Gastrocnemius medialis (tissue), 4 donors: ENCODE data around the gene PRDX5.

ENCODE experiments used
- POLR2A ChIP-seq, 2 donors: fragments of 450-650 bp; IDR thresholded peaks; one replicate each; pipeline ENCODE4 v1.6.1; 2017; ENCODE audit warnings: antibody characterized with exemption in 2 of 2, mild to moderate bottlenecking in 2 of 2, moderate library complexity in 2 of 2
- TF ChIP-seq, protein P1 (sequence below), 5 experiments: fragments of 450-650 bp in 3 of 5; fragments of 200-600 bp in 2 of 5; sonication (generic) in 2 of 5; IDR thresholded peaks in 4 of 5; conservative IDR thresholded peaks in 1 of 5; 1 replicate in 4 of 5; 2 replicates in 1 of 5; pipeline ENCODE4 v1.5.1; 2016 to 2019; ENCODE audit warnings: antibody characterized with exemption in 5 of 5, mild to moderate bottlenecking in 3 of 5, moderate library complexity in 3 of 5

DNA sequence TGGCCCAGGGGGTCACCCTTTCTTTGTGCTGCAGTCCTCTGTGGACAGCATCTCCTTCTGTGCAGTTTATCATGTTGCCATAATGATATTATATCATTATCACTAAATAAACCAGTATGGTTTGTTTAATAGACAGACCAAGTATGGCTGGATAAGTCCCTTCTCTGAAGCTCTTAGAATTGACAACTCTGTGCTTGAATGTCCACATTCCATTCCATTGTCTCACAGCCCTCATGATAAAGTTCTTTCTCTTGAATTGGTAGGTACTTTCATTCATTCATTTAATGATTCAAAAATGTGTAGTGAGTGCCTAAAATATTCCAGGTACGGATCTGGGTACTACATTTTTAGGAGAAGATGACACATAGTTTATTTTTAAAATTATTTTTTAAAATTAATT, 48.8 kb downstream of the PRDX5 start:
- TF ChIP-seq, protein P1, sequence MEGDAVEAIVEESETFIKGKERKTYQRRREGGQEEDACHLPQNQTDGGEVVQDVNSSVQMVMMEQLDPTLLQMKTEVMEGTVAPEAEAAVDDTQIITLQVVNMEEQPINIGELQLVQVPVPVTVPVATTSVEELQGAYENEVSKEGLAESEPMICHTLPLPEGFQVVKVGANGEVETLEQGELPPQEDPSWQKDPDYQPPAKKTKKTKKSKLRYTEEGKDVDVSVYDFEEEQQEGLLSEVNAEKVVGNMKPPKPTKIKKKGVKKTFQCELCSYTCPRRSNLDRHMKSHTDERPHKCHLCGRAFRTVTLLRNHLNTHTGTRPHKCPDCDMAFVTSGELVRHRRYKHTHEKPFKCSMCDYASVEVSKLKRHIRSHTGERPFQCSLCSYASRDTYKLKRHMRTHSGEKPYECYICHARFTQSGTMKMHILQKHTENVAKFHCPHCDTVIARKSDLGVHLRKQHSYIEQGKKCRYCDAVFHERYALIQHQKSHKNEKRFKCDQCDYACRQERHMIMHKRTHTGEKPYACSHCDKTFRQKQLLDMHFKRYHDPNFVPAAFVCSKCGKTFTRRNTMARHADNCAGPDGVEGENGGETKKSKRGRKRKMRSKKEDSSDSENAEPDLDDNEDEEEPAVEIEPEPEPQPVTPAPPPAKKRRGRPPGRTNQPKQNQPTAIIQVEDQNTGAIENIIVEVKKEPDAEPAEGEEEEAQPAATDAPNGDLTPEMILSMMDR (IDR thresholded peaks at IDR 0.05 in 4 of 5, conservative IDR thresholded peaks at IDR 0.05 in 1 of 5), result no peak
- no peak for TF ChIP-seq POLR2A (IDR thresholded peaks at IDR 0.05)
